ENCODE data around the gene FBXW7.

- no peak for TF ChIP-seq EP300 (IDR thresholded peaks at IDR 0.05; ENCODE audit: borderline replicate concordance in 1 of 2, low read depth in 1 of 2, low read length in 1 of 2)
- no peak for TF ChIP-seq JUND (IDR thresholded peaks at IDR 0.05)
- no peak for TF ChIP-seq CTCF (IDR thresholded peaks at IDR 0.05)
- TF ChIP-seq CHD2 (IDR thresholded peaks at IDR 0.05; ENCODE audit: low read length, partially characterized antibody): no peak
- no peak for TF ChIP-seq TAF1 (IDR thresholded peaks at IDR 0.05; ENCODE audit: borderline replicate concordance, low read depth, low read length)
These were observed 4.4 kb upstream of the FBXW7 start for GRCh38 chr4:152540293-152540674.
